Liver (tissue), 9 donors: ENCODE results near the gene ROR1. TPM values are rescaled to one million over a fixed set of nuclear protein-coding genes. Genes with fewer than 3 reads are reported as not detected.
A peak's percentile ranks its signal among the peaks of the same experiment; 100 is the strongest.

Experiments used
- DNase-seq: peaks from one replicate; pipeline ENCODE4 v3.0.0-alpha.2; 2017; ENCODE audit warnings: low spot score
- H3K27ac ChIP-seq, 2 donors: one replicate each; pipeline ENCODE4 v1.7.0; 2013; ENCODE audit warnings: inconsistent platforms in 2 of 2, low read length in 2 of 2, control low read depth in 1 of 2, low read depth in 1 of 2, mild to moderate bottlenecking in 1 of 2
- H3K27me3 ChIP-seq, 4 donors: one replicate each; pipeline versions ENCODE4 v1.6.1 to v1.7.0; 2013; ENCODE audit warnings: low read length in 3 of 4, inconsistent platforms in 1 of 4, mild to moderate bottlenecking in 1 of 4, moderate library complexity in 1 of 4; ENCODE audit not compliant: control insufficient read depth in 4 of 4, insufficient read depth in 4 of 4
- H3K36me3 ChIP-seq, 4 donors: one replicate each; pipeline versions ENCODE4 v1.6.1 to v1.7.0; 2013; ENCODE audit warnings: low read length in 3 of 4, mild to moderate bottlenecking in 3 of 4, low read depth in 1 of 4, moderate library complexity in 1 of 4; ENCODE audit not compliant: control insufficient read depth in 4 of 4, insufficient read depth in 3 of 4
- H3K4me1 ChIP-seq, 4 donors: one replicate each; pipeline versions ENCODE4 v1.6.1 to v1.7.0; 2013; ENCODE audit warnings: low read length in 3 of 4, mild to moderate bottlenecking in 3 of 4, moderate library complexity in 1 of 4; ENCODE audit not compliant: control insufficient read depth in 4 of 4, insufficient read depth in 4 of 4
- H3K4me3 ChIP-seq, 3 donors: one replicate each; pipeline versions ENCODE4 v1.6.1 to v1.7.0; 2013; ENCODE audit warnings: low read length in 3 of 3, control low read depth in 1 of 3, low read depth in 1 of 3, mild to moderate bottlenecking in 1 of 3
- H3K9ac ChIP-seq, 2 donors: one replicate each; pipeline ENCODE4 v1.7.0; 2013; ENCODE audit warnings: low read length in 2 of 2, mild to moderate bottlenecking in 2 of 2, moderate library complexity in 2 of 2, control low read depth in 1 of 2, low read depth in 1 of 2
- H3K9me3 ChIP-seq, 4 donors: one replicate each; pipeline versions ENCODE4 v1.6.1 to v1.7.0; 2013; ENCODE audit warnings: low read length in 3 of 4; ENCODE audit not compliant: control insufficient read depth in 4 of 4
- HNF4G ChIP-seq: IDR thresholded peaks from 2 replicates; pipeline ENCODE4 v1.6.1; 2016; ENCODE audit warnings: antibody characterized with exemption
- JUND ChIP-seq, 2 donors: IDR thresholded peaks; 2 replicates each; pipeline ENCODE4 v1.6.1; 2016; ENCODE audit warnings: antibody characterized with exemption in 2 of 2
- MAX ChIP-seq: IDR thresholded peaks from 2 replicates; pipeline ENCODE4 v1.6.1; 2016; ENCODE audit warnings: antibody characterized with exemption
- RAD21 ChIP-seq, 2 donors: IDR thresholded peaks; 2 replicates each; pipeline ENCODE4 v1.6.1; 2016; ENCODE audit warnings: antibody characterized with exemption in 2 of 2, mild to moderate bottlenecking in 2 of 2
- REST ChIP-seq: IDR thresholded peaks from 2 replicates; pipeline ENCODE4 v1.6.1; 2016; ENCODE audit warnings: antibody characterized with exemption, mild to moderate bottlenecking
- RXRA ChIP-seq, 2 donors: IDR thresholded peaks; 2 replicates each; pipeline ENCODE4 v1.6.1; 2017 to 2018; ENCODE audit warnings: antibody characterized with exemption in 2 of 2, mild to moderate bottlenecking in 1 of 2
- SP1 ChIP-seq: IDR thresholded peaks from 2 replicates; pipeline ENCODE4 v1.6.1; 2018; ENCODE audit warnings: antibody characterized with exemption, mild to moderate bottlenecking
- TAF1 ChIP-seq: conservative IDR thresholded peaks from 2 replicates; pipeline ENCODE4 v1.6.1; 2016; ENCODE audit warnings: antibody characterized with exemption, mild to moderate bottlenecking
- YY1 ChIP-seq: IDR thresholded peaks from 2 replicates; pipeline ENCODE4 v1.6.1; 2016; ENCODE audit warnings: antibody characterized with exemption, mild to moderate bottlenecking
- ZBTB33 ChIP-seq: IDR thresholded peaks from 2 replicates; pipeline ENCODE4 v1.6.1; 2016; ENCODE audit warnings: antibody characterized with exemption
- WGBS: extraction: QIAGEN DNeasy Blood & Tissue Kit; methylation state at CpG from one replicate; pipeline ENCODE4 v1.1.7; 2013; 5-methylcytosine and 5-hydroxymethylcytosine counted together
- polyA plus RNA-seq, 2 donors: library from polyadenylated mRNA; stranded (reverse) in 1 of 2; unstranded in 1 of 2; fragments of 200-250 nt in 1 of 2; fragments of >200 nt in 1 of 2; fragmentation: Nextera tagmentation in 1 of 2; extraction: Ambion mirVana in 1 of 2; gene quantifications; one replicate each; pipeline versions ENCODE4 v1.2.1 to v1.2.3, GENCODE V29; 2013 to 2015
- total RNA-seq, 2 donors: library from RNA; depleted of rRNA; stranded (reverse); fragments of >200 nt; gene quantifications; one replicate each; pipeline ENCODE4 v1.2.3, GENCODE V29; 2014
- donor health status: healthy.
- donor health status: healthy.
- donor health status: healthy.
- donor health status: healthy.
- donor health status: healthy.

The ROR1 gene
- total and polyA plus RNA-seq, 4 donors, result 0.15 to 0.98 (median 0.37) TPM

- no peak for TF ChIP-seq SP1
Measured at GRCh38 chr1:63916485-63917360, 142.9 kb downstream of the ROR1 start.

GRCh38 chr1:63917571-63918417 lies 144.0 kb downstream of the ROR1 start:
- 89% methylated on average over 13 of the region's 13 CpGs for WGBS
- no peak overlapping the region for H3K27ac ChIP-seq
- no peaks in the 10 kb centered on the region for H3K36me3 ChIP-seq
- no peak for TF ChIP-seq ZBTB33
- no peak for TF ChIP-seq MAX
- TF ChIP-seq YY1, result no peak
- TF ChIP-seq HNF4G, result no peak
- no peak for TF ChIP-seq RXRA (IDR thresholded peaks at IDR 0.05)
- TF ChIP-seq JUND (IDR thresholded peaks at IDR 0.05), result no peak
- peak in 1 of 2 donors; percentile 20 for TF ChIP-seq RAD21 (IDR thresholded peaks at IDR 0.05)
- no peaks in the 10 kb centered on the region for H3K4me1 ChIP-seq
- no peak overlapping the region for H3K4me3 ChIP-seq
- no peak for DNase-seq
- no peaks in the 10 kb centered on the region for H3K27me3 ChIP-seq
- no peak overlapping the region for H3K9ac ChIP-seq
- H3K9me3 ChIP-seq, result no peaks in the 10 kb centered on the region

More at GRCh38 chr1:63916485-63917360, 142.9 kb downstream of the ROR1 start:
- Histone ChIP-seq H3K4me1 (no peaks in the 10 kb centered on the region), H3K4me3 (no peak overlapping the region), H3K36me3 (no peaks in the 10 kb centered on the region), H3K9ac (no peak overlapping the region), H3K27me3 (no peaks in the 10 kb centered on the region), H3K9me3 (no peaks in the 10 kb centered on the region), H3K27ac (no peak overlapping the region)
- WGBS, result 81% methylated on average over 2 of the region's 2 CpGs
- DNase-seq, result no peak

GRCh38 chr1:63918418-63918945 lies 144.7 kb downstream of the ROR1 start:
- TF ChIP-seq REST (no peak), HNF4G (no peak), TAF1 (no peak), ZBTB33 (no peak)
- 84% methylated on average over 10 of the region's 10 CpGs for WGBS
- no peaks in the 10 kb centered on the region for H3K36me3 ChIP-seq
- no peak overlapping the region for H3K9ac ChIP-seq
- no peak for DNase-seq
- no peak overlapping the region for H3K4me3 ChIP-seq
- no peaks in the 10 kb centered on the region for H3K4me1 ChIP-seq
- no peak overlapping the region for H3K27ac ChIP-seq
- H3K9me3 ChIP-seq, result no peaks in the 10 kb centered on the region
- H3K27me3 ChIP-seq, result no peaks in the 10 kb centered on the region
